H1 (cell line): Measurements from ENCODE around the gene SUGT1. TPM values are rescaled to one million over a fixed set of nuclear protein-coding genes. Genes with fewer than 3 reads are reported as not detected.

Experiments
- ASH2L ChIP-seq: fragments of 200-600, 300-600 bp; sonication (generic); IDR thresholded peaks from one replicate; pipeline ENCODE4 v1.7.1; 2017; ENCODE audit warnings: low read length
- CBX8 ChIP-seq: fragments of 300-800, 300-1000 bp; sonication (generic); IDR thresholded peaks from 2 replicates; pipeline ENCODE4 v1.7.1; 2016; ENCODE audit warnings: low read depth, low read length, borderline replicate concordance
- CREB1 ChIP-seq: IDR thresholded peaks from 2 replicates; pipeline ENCODE4 v1.6.1; 2012; ENCODE audit warnings: inconsistent platforms
- EZH2 ChIP-seq: fragments of 200-600 bp; sonication (generic); IDR thresholded peaks from 2 replicates; pipeline ENCODE4 v1.7.1; 2012; ENCODE audit warnings: low read depth, mild to moderate bottlenecking, moderate library complexity, low read length, inconsistent platforms; ENCODE audit not compliant: severe bottlenecking
- KDM1A ChIP-seq: fragments of 200-600, 300-600 bp; sonication (generic); IDR thresholded peaks from 2 replicates; pipeline ENCODE4 v1.7.1; 2016; ENCODE audit warnings: mild to moderate bottlenecking, low read length, borderline replicate concordance
- KDM5A ChIP-seq: fragments of 200-600 bp; IDR thresholded peaks from 2 replicates; pipeline ENCODE4 v1.7.1; 2012; ENCODE audit warnings: mild to moderate bottlenecking, low read length, inconsistent platforms, mixed read lengths
- NANOG ChIP-seq: IDR thresholded peaks from 2 replicates; pipeline ENCODE4 v1.6.1; 2011; ENCODE audit warnings: low read length, low read depth, mild to moderate bottlenecking, inconsistent platforms; ENCODE audit not compliant: insufficient read depth, poor library complexity, severe bottlenecking
- POU5F1 ChIP-seq: IDR thresholded peaks from 2 replicates; pipeline ENCODE4 v1.6.1; 2011; ENCODE audit warnings: low read depth, mild to moderate bottlenecking, low read length, moderate library complexity
- RXRA ChIP-seq: IDR thresholded peaks from 2 replicates; pipeline ENCODE4 v1.6.1; 2011; ENCODE audit warnings: low read depth, mild to moderate bottlenecking, low read length, moderate library complexity; ENCODE audit not compliant: insufficient read depth
- SIN3A ChIP-seq, 2 experiments: IDR thresholded peaks in 1 of 2; conservative IDR thresholded peaks in 1 of 2; 2 replicates each; pipeline ENCODE4 v1.6.1; 2011 to 2012; ENCODE audit warnings: low read length in 2 of 2, improper control_type of control experiment in 1 of 2, low read depth in 1 of 2, mild to moderate bottlenecking in 1 of 2
- SIX5 ChIP-seq: IDR thresholded peaks from 2 replicates; pipeline ENCODE4 v1.6.1; 2011; ENCODE audit warnings: mild to moderate bottlenecking, low read depth, low read length
- YY1 ChIP-seq: IDR thresholded peaks from 2 replicates; pipeline ENCODE4 v1.6.1; 2011; ENCODE audit warnings: low read depth, mild to moderate bottlenecking, low read length
- polyA plus RNA-seq, 7 experiments: library from polyadenylated mRNA; depleted of rRNA in 3 of 7; stranded (reverse) in 5 of 7; unstranded in 2 of 7; fragments of >200 nt in 5 of 7; fragments of 200-250 nt in 2 of 7; gene quantifications; 1 replicate in 5 of 7; 2 replicates in 1 of 7; 4 replicates in 1 of 7; pipeline versions ENCODE4 v1.2.1 to v1.2.3, GENCODE V29; 2011 to 2013; ENCODE audit warnings: missing spikeins in 2 of 7, mixed read lengths in 2 of 7
- total RNA-seq: library from RNA; stranded (reverse); fragmentation: NEBNext Ultra II Directional; extraction: Animal tissue kit (Norgen Biotek cat#: 25700); gene quantifications from 2 replicates; pipeline ENCODE4 v1.2.1, GENCODE V29; 2021

The SUGT1 gene
- total and polyA plus RNA-seq, 2 of the 8 experiments (the other 6 are each of a cell fraction or from before 2014, with no cell fraction given): 21.0 to 99.4 TPM

DNA sequence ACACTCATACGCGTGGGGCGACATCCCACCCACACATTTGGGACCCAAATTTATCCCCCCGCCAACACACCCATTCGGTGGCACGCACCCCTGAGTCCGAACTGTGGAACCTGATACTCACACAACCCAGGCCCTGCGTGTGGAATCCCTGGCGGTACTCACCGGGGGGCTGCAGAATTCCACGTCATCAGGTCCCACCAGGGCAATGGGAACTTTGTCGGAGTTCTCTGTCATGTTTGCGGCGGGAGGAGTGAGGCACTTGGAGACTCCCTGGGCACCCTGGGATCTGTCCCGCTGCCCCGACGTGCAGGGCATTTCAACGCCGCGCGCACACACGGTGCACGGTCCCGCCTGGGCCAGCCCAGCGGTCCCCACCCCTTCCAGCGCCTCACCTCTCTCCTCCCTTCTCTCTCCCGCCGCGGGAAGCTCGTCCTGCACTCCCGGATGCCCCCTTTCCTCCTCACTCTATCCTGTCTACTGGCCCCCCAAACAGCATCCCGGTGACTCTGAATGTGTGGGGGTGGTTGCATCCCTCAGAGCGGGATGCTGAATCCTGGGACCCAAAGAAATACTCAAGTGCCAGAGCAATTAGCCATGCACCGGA lies 86.9 kb downstream of the SUGT1 start, which contains the start of gene CNMD (continued):
- TF ChIP-seq SIN3A (conservative IDR thresholded peaks at IDR 0.05 in 1 of 2, IDR thresholded peaks at IDR 0.05 in 1 of 2; ENCODE audit: low read depth in 1 of 2, low read length in 2 of 2) (no peak), CBX8 (no peak), YY1 (no peak), RXRA (no peak), CREB1 (peak; percentile 55), ASH2L (peak; percentile 35), POU5F1 (no peak), SIX5 (no peak), NANOG (no peak), EZH2 (no peak), KDM1A (no peak), KDM5A (no peak)
- TF ChIP-seq, all 59 proteins: peak for 6
